ENCODE measurements around the gene STON2. TPM values are rescaled to one million over a fixed set of nuclear protein-coding genes. Genes with fewer than 3 reads are reported as not detected.

STON2 gene
- total and polyA plus RNA-seq, 2 of the 13 experiments (the other 11 are each of a cell fraction or from before 2014, with no cell fraction given), result 2.1 to 11.0 TPM

DNA sequence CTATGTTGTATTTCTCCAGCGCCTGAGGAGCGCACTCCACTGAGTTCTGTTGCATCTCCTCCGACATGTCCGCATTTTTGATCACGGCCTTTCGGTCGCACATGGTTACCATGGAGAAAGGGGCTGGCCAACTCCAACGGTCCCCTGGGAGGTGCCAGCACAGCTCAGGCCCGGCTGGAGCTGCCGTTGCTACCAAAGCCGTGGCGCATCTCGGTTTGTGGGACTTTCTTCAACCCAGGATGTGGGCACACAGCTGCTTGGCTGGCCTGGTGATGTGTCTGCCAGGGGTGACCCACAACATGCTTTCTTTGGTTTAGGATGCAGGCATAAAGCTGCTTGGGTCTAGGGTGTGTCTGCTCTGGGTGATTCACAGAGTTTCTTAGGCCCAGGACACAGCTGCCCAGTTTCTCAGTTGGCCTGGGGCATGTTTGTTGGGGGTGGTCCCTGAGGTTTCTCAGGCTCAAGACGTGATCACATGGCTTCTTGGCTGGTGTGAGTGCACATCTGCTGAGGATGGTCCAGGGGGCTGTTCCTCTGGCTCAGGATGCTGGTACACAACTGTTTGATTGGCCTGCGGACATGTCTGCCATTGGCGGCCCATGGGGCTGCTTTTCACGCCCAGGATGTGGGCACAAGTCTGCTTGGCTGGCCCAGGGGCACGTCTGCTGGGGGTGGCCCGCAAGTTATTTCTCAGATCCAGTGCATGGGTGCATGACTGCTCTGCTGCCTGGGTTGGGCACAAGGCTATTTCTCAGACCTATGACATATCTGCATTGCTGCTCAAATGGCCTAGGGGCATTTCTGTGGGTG lies 153.5 kb downstream of the STON2 start:
- H3K9me3 ChIP-seq (ENCODE audit: low read length), result peaks cover 6% of the 10 kb centered on the region
- in situ Hi-C loops (cut with HindIII; ENCODE audit: extremely low pct_ligation_motif_present, low pct_unique_long_range_greater_than_20kb), result no loop called here
- H3K27me3 ChIP-seq (ENCODE audit: control insufficient read depth in 1 of 2, insufficient read depth in 2 of 2, low read length in 2 of 2), result no peaks in the 10 kb centered on the region
- intact Hi-C loops (cut with micrococcal nuclease; ENCODE audit: unreplicated experiment), result no loop called here
- no peaks in the 10 kb centered on the region for H3K4me1 ChIP-seq (ENCODE audit: insufficient read depth, low read length)
- FAIRE-seq (no peak), ATAC-seq (no peak; the same call in 1 of the 3 replicates), DNase-seq (ENCODE audit: low spot score) (no peak)
- no peaks in the 10 kb centered on the region for H4K20me1 ChIP-seq (ENCODE audit: insufficient read depth, low read length)
- H3K36me3 ChIP-seq (replicated peaks in 1 of 2; ENCODE audit: control insufficient read depth in 1 of 2, insufficient read depth in 2 of 2, low read length in 2 of 2), result no peaks in the 10 kb centered on the region
- TF ChIP-seq, protein P1, sequence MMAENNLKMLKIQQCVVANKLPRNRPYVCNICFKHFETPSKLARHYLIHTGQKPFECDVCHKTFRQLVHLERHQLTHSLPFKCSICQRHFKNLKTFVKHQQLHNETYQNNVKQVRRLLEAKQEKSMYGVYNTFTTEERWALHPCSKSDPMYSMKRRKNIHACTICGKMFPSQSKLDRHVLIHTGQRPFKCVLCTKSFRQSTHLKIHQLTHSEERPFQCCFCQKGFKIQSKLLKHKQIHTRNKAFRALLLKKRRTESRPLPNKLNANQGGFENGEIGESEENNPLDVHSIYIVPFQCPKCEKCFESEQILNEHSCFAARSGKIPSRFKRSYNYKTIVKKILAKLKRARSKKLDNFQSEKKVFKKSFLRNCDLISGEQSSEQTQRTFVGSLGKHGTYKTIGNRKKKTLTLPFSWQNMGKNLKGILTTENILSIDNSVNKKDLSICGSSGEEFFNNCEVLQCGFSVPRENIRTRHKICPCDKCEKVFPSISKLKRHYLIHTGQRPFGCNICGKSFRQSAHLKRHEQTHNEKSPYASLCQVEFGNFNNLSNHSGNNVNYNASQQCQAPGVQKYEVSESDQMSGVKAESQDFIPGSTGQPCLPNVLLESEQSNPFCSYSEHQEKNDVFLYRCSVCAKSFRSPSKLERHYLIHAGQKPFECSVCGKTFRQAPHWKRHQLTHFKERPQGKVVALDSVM (CRISPR knock-in tag; IDR thresholded peaks at IDR 0.05), result no peak
- TF ChIP-seq ZNF441 (CRISPR knock-in tag; IDR thresholded peaks at IDR 0.05; ENCODE audit: borderline replicate concordance) (no peak), DR1 (CRISPR knock-in tag; IDR thresholded peaks at IDR 0.05) (no peak), ZNF629 (CRISPR knock-in tag; conservative IDR thresholded peaks at IDR 0.05) (no peak), ZBTB1 (CRISPR knock-in tag; IDR thresholded peaks at IDR 0.05; ENCODE audit: borderline replicate concordance) (no peak), FOXJ3 (CRISPR knock-in tag; IDR thresholded peaks at IDR 0.05; ENCODE audit: borderline replicate concordance) (no peak), ZNF615 (CRISPR knock-in tag; IDR thresholded peaks at IDR 0.05; ENCODE audit: borderline replicate concordance) (no peak), IRX3 (CRISPR knock-in tag; IDR thresholded peaks at IDR 0.05; ENCODE audit: borderline replicate concordance, low read depth) (no peak), NFIC (IDR thresholded peaks at IDR 0.05; ENCODE audit: low read length) (no peak), YEATS2 (CRISPR knock-in tag; IDR thresholded peaks at IDR 0.05; ENCODE audit: borderline replicate concordance) (no peak), ZNF891 (CRISPR knock-in tag; IDR thresholded peaks at IDR 0.05) (no peak), ZNF124 (CRISPR knock-in tag; IDR thresholded peaks at IDR 0.05) (no peak), SRSF4 (IDR thresholded peaks at IDR 0.05; ENCODE audit: low read depth, low read length, poor library complexity, severe bottlenecking) (no peak), NONO (IDR thresholded peaks at IDR 0.05) (no peak), NONO (CRISPR knock-in tag; conservative IDR thresholded peaks at IDR 0.05) (no peak), SOX13 (IDR thresholded peaks at IDR 0.05) (no peak), SOX13 (CRISPR knock-in tag; conservative IDR thresholded peaks at IDR 0.05 in 1 of 2, IDR thresholded peaks at IDR 0.05 in 1 of 2) (no peak), TARDBP (CRISPR knock-in tag; IDR thresholded peaks at IDR 0.05) (no peak), ZNF766 (CRISPR knock-in tag; IDR thresholded peaks at IDR 0.05; ENCODE audit: borderline replicate concordance) (no peak)
- ChIA-PET CTCF (ENCODE audit: low intra/inter-chr PET ratio, low total read pairs) (no interaction called here), POLR2A (no interaction called here)
- H3K9ac ChIP-seq (ENCODE audit: insufficient read depth, low read depth, low read length), result no peak overlapping the region
- no peak overlapping the region for H3K27ac ChIP-seq (ENCODE audit: extremely low read length, insufficient read depth, low read length)
- no peak overlapping the region for H3K4me2 ChIP-seq (ENCODE audit: low read depth, low read length)
- no peak overlapping the region for H3K4me3 ChIP-seq (replicated peaks in 1 of 3; ENCODE audit: insufficient read depth in 1 of 3, low read depth in 2 of 3, low read length in 3 of 3)
- no peaks in the 10 kb centered on the region for H3K79me2 ChIP-seq (ENCODE audit: insufficient read depth, low read length)
- WGBS (ENCODE audit: low lambda C conversion rate), result 69% methylated on average over 13 of the region's 19 CpGs
- no peak overlapping the region for H2AFZ ChIP-seq (ENCODE audit: low read length)
- BruUV-seq (replicated peaks), result no TSS peak
